Measurements from ENCODE around the gene HDHD3.

HDHD3 gene

GRCh38 chr9:113389451-113389850 lies 12.7 kb upstream of the HDHD3 start:
- no peak overlapping the region for H3K27ac ChIP-seq (ENCODE audit: low read depth, low read length)
- no peak overlapping the region for H3K4me3 ChIP-seq (ENCODE audit: low read length)
- no peaks in the 10 kb centered on the region for H4K20me1 ChIP-seq (ENCODE audit: control insufficient read depth, insufficient read depth, low read depth, low read length)
- peaks cover 5% of the 10 kb centered on the region; the same call in 1 of the 2 replicates for H3K36me3 ChIP-seq (ENCODE audit: control insufficient read depth, low read length)
- no peaks in the 10 kb centered on the region for H3K27me3 ChIP-seq (ENCODE audit: control insufficient read depth, low read length)
- H3K79me2 ChIP-seq (ENCODE audit: control insufficient read depth, low read length): no peaks in the 10 kb centered on the region
- H3K9me2 ChIP-seq (replicated peaks; ENCODE audit: control insufficient read depth, low read length): no peaks in the 10 kb centered on the region
- TF ChIP-seq EZH2phosphoT487 (IDR thresholded peaks at IDR 0.05; ENCODE audit: borderline replicate concordance, low read length) (no peak), CTCF (IDR thresholded peaks at IDR 0.05; ENCODE audit: low read depth, low read length, poor library complexity, severe bottlenecking) (no peak)
- no peaks in the 10 kb centered on the region for H3K9me3 ChIP-seq (ENCODE audit: control insufficient read depth, insufficient read depth, low read length)
- H3F3A ChIP-seq (ENCODE audit: control insufficient read depth, insufficient read depth): no peaks in the 10 kb centered on the region
- H3K4me1 ChIP-seq (ENCODE audit: control insufficient read depth, low read length): no peaks in the 10 kb centered on the region
- no peak overlapping the region for H3K4me2 ChIP-seq (ENCODE audit: low read length)

- H3K4me3 ChIP-seq (ENCODE audit: low read length): no peak overlapping the region
- H3K27ac ChIP-seq (ENCODE audit: low read depth, low read length): no peak overlapping the region
- no peaks in the 10 kb centered on the region for H3K9me2 ChIP-seq (replicated peaks; ENCODE audit: control insufficient read depth, low read length)
- no peaks in the 10 kb centered on the region for H4K20me1 ChIP-seq (ENCODE audit: control insufficient read depth, insufficient read depth, low read depth, low read length)
- no peaks in the 10 kb centered on the region for H3K4me1 ChIP-seq (ENCODE audit: control insufficient read depth, low read length)
- no peaks in the 10 kb centered on the region for H3F3A ChIP-seq (ENCODE audit: control insufficient read depth, insufficient read depth)
- TF ChIP-seq EZH2phosphoT487 (IDR thresholded peaks at IDR 0.05; ENCODE audit: borderline replicate concordance, low read length): no peak
- no peaks in the 10 kb centered on the region for H3K79me2 ChIP-seq (ENCODE audit: control insufficient read depth, low read length)
- no peak overlapping the region for H3K4me2 ChIP-seq (ENCODE audit: low read length)
- no peaks in the 10 kb centered on the region for H3K27me3 ChIP-seq (ENCODE audit: control insufficient read depth, low read length)
- no peaks in the 10 kb centered on the region for H3K9me3 ChIP-seq (ENCODE audit: control insufficient read depth, insufficient read depth, low read length)
- H3K36me3 ChIP-seq (ENCODE audit: control insufficient read depth, low read length): peaks cover 5% of the 10 kb centered on the region; the same call in 1 of the 2 replicates
Observed at GRCh38 chr9:113388833-113389232, 12.0 kb upstream of the HDHD3 start.

- no peaks in the 10 kb centered on the region for H3K27me3 ChIP-seq (ENCODE audit: control insufficient read depth, low read length)
- peaks cover 5% of the 10 kb centered on the region; the same call in 1 of the 2 replicates for H3K36me3 ChIP-seq (ENCODE audit: control insufficient read depth, low read length)
- H3F3A ChIP-seq (ENCODE audit: control insufficient read depth, insufficient read depth): no peaks in the 10 kb centered on the region
- H3K4me1 ChIP-seq (ENCODE audit: control insufficient read depth, low read length): no peaks in the 10 kb centered on the region
- no peaks in the 10 kb centered on the region for H3K9me2 ChIP-seq (replicated peaks; ENCODE audit: control insufficient read depth, low read length)
- H3K4me3 ChIP-seq (ENCODE audit: low read length): no peak overlapping the region
- TF ChIP-seq EZH2phosphoT487 (IDR thresholded peaks at IDR 0.05; ENCODE audit: borderline replicate concordance, low read length): no peak
- no peak for TF ChIP-seq CTCF (IDR thresholded peaks at IDR 0.05; ENCODE audit: low read depth, low read length, poor library complexity, severe bottlenecking)
- no peaks in the 10 kb centered on the region for H4K20me1 ChIP-seq (ENCODE audit: control insufficient read depth, insufficient read depth, low read depth, low read length)
- no peaks in the 10 kb centered on the region for H3K9me3 ChIP-seq (ENCODE audit: control insufficient read depth, insufficient read depth, low read length)
- H3K79me2 ChIP-seq (ENCODE audit: control insufficient read depth, low read length): no peaks in the 10 kb centered on the region
- no peak overlapping the region for H3K27ac ChIP-seq (ENCODE audit: low read depth, low read length)
- no peak overlapping the region for H3K4me2 ChIP-seq (ENCODE audit: low read length)
Observed at GRCh38 chr9:113387560-113388230, 10.9 kb upstream of the HDHD3 start.

GRCh38 chr9:113386571-113387393 lies 10.0 kb upstream of the HDHD3 start:
- Histone ChIP-seq H3K9me3 (ENCODE audit: control insufficient read depth, insufficient read depth, low read length) (no peaks in the 10 kb centered on the region), H3K79me2 (ENCODE audit: control insufficient read depth, low read length) (no peaks in the 10 kb centered on the region), H3K27me3 (ENCODE audit: control insufficient read depth, low read length) (no peaks in the 10 kb centered on the region), H3K4me2 (ENCODE audit: low read length) (no peak overlapping the region), H3K27ac (ENCODE audit: low read depth, low read length) (no peak overlapping the region), H3K36me3 (ENCODE audit: control insufficient read depth, low read length) (peaks cover 5% of the 10 kb centered on the region; the same call in 1 of the 2 replicates), H3K4me1 (ENCODE audit: control insufficient read depth, low read length) (no peaks in the 10 kb centered on the region), H3F3A (ENCODE audit: control insufficient read depth, insufficient read depth) (no peaks in the 10 kb centered on the region), H3K9me2 (replicated peaks; ENCODE audit: control insufficient read depth, low read length) (no peaks in the 10 kb centered on the region), H3K4me3 (ENCODE audit: low read length) (no peak overlapping the region), H4K20me1 (ENCODE audit: control insufficient read depth, insufficient read depth, low read depth, low read length) (no peaks in the 10 kb centered on the region)
- TF ChIP-seq EZH2phosphoT487 (IDR thresholded peaks at IDR 0.05; ENCODE audit: borderline replicate concordance, low read length) (no peak), CTCF (IDR thresholded peaks at IDR 0.05; ENCODE audit: low read depth, low read length, poor library complexity, severe bottlenecking) (no peak)

Data from DOHH2 (cell line).